Lower leg skin (tissue), 4 donors: Measurements from ENCODE around the gene UBE4B. TPM values are rescaled to one million over a fixed set of nuclear protein-coding genes. Genes with fewer than 3 reads are reported as not detected.

Experiments
- DNase-seq, 2 donors: peaks; one replicate each; pipeline ENCODE4 v3.0.0-alpha.2; 2019; ENCODE audit warnings: low spot score in 2 of 2
- H3K4me3 ChIP-seq: fragments of 200-600 bp; sonication (generic); 2 replicates; pipeline ENCODE4 v1.5.1; 2017; ENCODE audit warnings: mild to moderate bottlenecking, low read depth; ENCODE audit not compliant: poor library complexity, severe bottlenecking
- CTCF ChIP-seq, 3 donors: fragments of 450-650 bp; IDR thresholded peaks; one replicate each; pipeline ENCODE4 v1.5.1; 2016; ENCODE audit warnings: antibody characterized with exemption in 3 of 3, mild to moderate bottlenecking in 3 of 3, moderate library complexity in 2 of 3
- POLR2A ChIP-seq, 2 donors: fragments of 450-650 bp; IDR thresholded peaks; one replicate each; pipeline ENCODE4 v1.6.1; 2016 to 2017; ENCODE audit warnings: antibody characterized with exemption in 2 of 2, mild to moderate bottlenecking in 1 of 2, moderate library complexity in 1 of 2
- WGBS, 2 donors: methylation state at CpG; one replicate each; pipeline ENCODE4 v1.1.5; 2018; 5-methylcytosine and 5-hydroxymethylcytosine counted together
- intact Hi-C: fragments of 100-400 bp; cut with DNase I; formaldehyde crosslinking; loops from one replicate; pipeline ENCODE4 v1.15.0; 2023; ENCODE audit warnings: low total_unique reads
- total RNA-seq, 4 donors: library from RNA; depleted of rRNA; stranded (reverse); fragments of >200 nt; gene quantifications; one replicate each; pipeline ENCODE4 v1.1.0, GENCODE V29; 2016

The UBE4B gene
- total RNA-seq, 4 donors from 2014 or later, result 65.7 to 114 (median 69.9) TPM

GRCh38 chr1:10178597-10179405 is 146.0 kb downstream of the UBE4B start:
- WGBS, 2 donors, result 69 to 72% methylated on average over 22 of the region's 22 CpGs
- intact Hi-C loops, result no loop called here
- H3K4me3 ChIP-seq, result no peak overlapping the region
- DNase-seq, result no peak
- TF ChIP-seq CTCF (IDR thresholded peaks at IDR 0.05), result no peak
- no peak for TF ChIP-seq POLR2A (IDR thresholded peaks at IDR 0.05)

GRCh38 chr1:10179406-10180091 is 146.8 kb downstream of the UBE4B start:
- no peak overlapping the region for H3K4me3 ChIP-seq
- 81 to 88% methylated on average over 23 of the region's 23 CpGs for WGBS, 2 donors
- no peak for DNase-seq
- intact Hi-C loops, result no loop called here
- TF ChIP-seq CTCF (IDR thresholded peaks at IDR 0.05) (no peak), POLR2A (IDR thresholded peaks at IDR 0.05) (no peak)

- TF ChIP-seq CTCF (IDR thresholded peaks at IDR 0.05), result no peak
- TF ChIP-seq POLR2A (IDR thresholded peaks at IDR 0.05), result no peak
- intact Hi-C loops, result no loop called here
- H3K4me3 ChIP-seq, result no peak overlapping the region
- DNase-seq, result no peak
- 66 to 68% methylated on average over 7 of the region's 7 CpGs for WGBS, 2 donors
Measured at GRCh38 chr1:10181154-10181553, 148.4 kb downstream of the UBE4B start.

- no peak overlapping the region for H3K4me3 ChIP-seq
- DNase-seq, result no peak
- intact Hi-C loops, result no loop called here
- 86 to 90% methylated on average over 2 of the region's 2 CpGs for WGBS, 2 donors
- no peak for TF ChIP-seq CTCF (IDR thresholded peaks at IDR 0.05)
- no peak for TF ChIP-seq POLR2A (IDR thresholded peaks at IDR 0.05)
Measured at GRCh38 chr1:10185759-10186158, 153.0 kb downstream of the UBE4B start.

GRCh38 chr1:10186331-10187025 is 153.7 kb downstream of the UBE4B start:
- 63 to 68% methylated on average over 12 of the region's 12 CpGs for WGBS, 2 donors
- TF ChIP-seq CTCF (IDR thresholded peaks at IDR 0.05) (no peak), POLR2A (IDR thresholded peaks at IDR 0.05) (no peak)
- H3K4me3 ChIP-seq, result no peak overlapping the region
- no peak for DNase-seq
- intact Hi-C loops, result no loop called here
